Effector memory CD4-positive, alpha-beta T cell (primary cell): ENCODE measurements around the gene CLASP1.
"Not testable (repeated sequence)": the region's sequence is repeated elsewhere in the genome, so short reads cannot be mapped to it uniquely, and the experiment has no call there.

Experiments used
- DNase-seq, 3 donors: peaks; one replicate each; pipeline ENCODE4 v3.0.0-alpha.2; 2020
- H3K27ac ChIP-seq: 2 replicates; pipeline ENCODE4 v1.7.0; 2013; ENCODE audit warnings: mild to moderate bottlenecking, low read length, moderate library complexity; ENCODE audit not compliant: insufficient read depth, poor library complexity, severe bottlenecking
- H3K27me3 ChIP-seq: replicated peaks from 2 replicates; pipeline ENCODE4 v1.7.0; 2013; ENCODE audit warnings: mild to moderate bottlenecking, low read length; ENCODE audit not compliant: insufficient read depth, control insufficient read depth, poor library complexity, severe bottlenecking
- H3K36me3 ChIP-seq: 2 replicates; pipeline ENCODE4 v1.7.0; 2013; ENCODE audit warnings: mild to moderate bottlenecking, low read length, moderate library complexity; ENCODE audit not compliant: control insufficient read depth, insufficient read depth
- H3K4me1 ChIP-seq: 2 replicates; pipeline ENCODE4 v1.7.0; 2013; ENCODE audit warnings: low read length, mild to moderate bottlenecking; ENCODE audit not compliant: control insufficient read depth, insufficient read depth, poor library complexity, severe bottlenecking
- H3K4me3 ChIP-seq: 2 replicates; pipeline ENCODE4 v1.7.0; 2013; ENCODE audit warnings: low read length, low read depth, mild to moderate bottlenecking; ENCODE audit not compliant: insufficient read depth, poor library complexity, severe bottlenecking
- H3K9me3 ChIP-seq: 2 replicates; pipeline ENCODE4 v1.7.0; 2013; ENCODE audit warnings: mild to moderate bottlenecking, low read length, moderate library complexity; ENCODE audit not compliant: control insufficient read depth

Gene CLASP1

GRCh38 chr2:121374412-121375075, 274.7 kb downstream of the CLASP1 start:
- H3K27me3 ChIP-seq, H3K27ac ChIP-seq, H3K9me3 ChIP-seq, H3K4me1 ChIP-seq, DNase-seq, H3K4me3 ChIP-seq: not testable (repeated sequence)
- peaks cover 33% of the 10 kb centered on the region for H3K36me3 ChIP-seq

DNA sequence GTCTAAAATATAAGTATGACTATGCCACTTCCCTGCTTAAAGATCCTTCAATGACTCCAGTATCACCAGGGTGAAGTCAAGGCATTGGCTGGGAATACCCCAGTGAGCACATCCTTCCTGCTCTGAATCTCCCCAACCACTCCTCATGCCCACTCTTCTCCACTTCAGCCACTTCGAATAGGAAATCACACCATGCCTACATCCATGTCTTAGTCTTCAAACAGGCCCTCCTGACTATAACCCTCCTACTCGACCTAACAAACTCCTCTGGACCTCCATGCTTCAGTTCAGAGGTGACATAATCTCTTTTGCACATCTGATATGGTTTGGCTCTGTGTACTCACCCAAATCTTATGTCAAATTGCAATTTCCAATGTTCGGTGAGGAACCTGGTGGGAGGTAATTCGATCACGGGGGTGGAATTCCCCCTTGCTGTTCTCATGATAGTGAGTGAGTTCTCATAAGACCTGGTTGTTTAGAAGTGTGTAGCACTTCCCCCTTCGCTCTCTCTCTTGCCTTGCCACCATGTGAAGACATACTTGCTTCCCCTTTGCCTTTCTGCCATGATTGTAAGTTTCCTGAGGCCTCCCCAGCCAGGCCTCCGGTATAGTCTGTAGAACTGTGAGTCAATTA, 276.4 kb downstream of the CLASP1 start:
- H3K27ac ChIP-seq = no peak overlapping the region
- H3K4me3 ChIP-seq = no peak overlapping the region
- no peaks in the 10 kb centered on the region for H3K27me3 ChIP-seq
- H3K4me1 ChIP-seq = no peaks in the 10 kb centered on the region
- DNase-seq = no peak
- H3K36me3 ChIP-seq = peaks cover 26% of the 10 kb centered on the region
- H3K9me3 ChIP-seq = no peaks in the 10 kb centered on the region

DNA sequence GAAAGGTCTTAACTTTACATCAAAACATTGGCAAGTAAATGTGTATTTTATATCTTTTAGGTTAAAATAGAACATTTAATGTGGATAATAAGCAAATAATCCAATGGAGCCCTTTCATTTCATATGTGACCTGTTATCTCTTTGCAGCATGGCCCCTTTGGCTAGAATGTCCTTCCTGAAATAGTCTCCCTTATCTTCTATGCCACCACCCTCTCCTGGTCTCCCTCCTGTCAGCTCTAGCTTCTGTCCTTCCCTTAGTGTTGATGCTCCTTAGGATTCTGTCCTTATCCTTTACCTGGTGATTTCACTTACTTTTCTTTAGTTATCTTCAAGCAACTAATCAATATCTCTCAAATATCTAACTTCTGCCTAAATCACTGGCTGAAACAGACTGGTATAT, 277.2 kb downstream of the CLASP1 start:
- H3K4me1 ChIP-seq = no peaks in the 10 kb centered on the region
- no peaks in the 10 kb centered on the region for H3K9me3 ChIP-seq
- H3K27me3 ChIP-seq = no peaks in the 10 kb centered on the region
- H3K36me3 ChIP-seq = peaks cover 29% of the 10 kb centered on the region
- H3K4me3 ChIP-seq = no peak overlapping the region
- H3K27ac ChIP-seq = no peak overlapping the region
- no peak for DNase-seq

DNA sequence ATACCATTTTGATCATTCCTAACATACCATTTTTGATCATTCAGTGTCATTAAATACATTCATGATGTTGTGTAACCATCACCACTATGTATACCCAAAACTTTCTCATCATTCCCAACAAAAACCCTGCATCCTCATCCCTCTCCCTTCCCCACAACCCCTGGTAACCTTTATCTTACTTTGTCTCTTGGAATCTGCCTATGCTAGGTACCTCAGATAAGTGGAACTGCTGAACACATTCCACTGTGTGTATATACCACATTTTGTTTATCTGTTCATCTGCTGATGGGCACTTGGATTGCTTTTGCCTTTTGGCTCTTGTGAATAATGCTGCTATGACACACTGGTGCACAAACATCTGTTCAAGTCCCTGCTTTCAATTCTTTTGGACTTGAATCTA, 280.4 kb downstream of the CLASP1 start:
- Histone ChIP-seq H3K9me3 (no peaks in the 10 kb centered on the region), H3K4me1 (no peaks in the 10 kb centered on the region), H3K27ac (no peak overlapping the region), H3K36me3 (peaks cover 22% of the 10 kb centered on the region), H3K27me3 (no peaks in the 10 kb centered on the region), H3K4me3 (no peak overlapping the region)
- DNase-seq = no peak

- H3K27me3 ChIP-seq = no peaks in the 10 kb centered on the region
- H3K36me3 ChIP-seq = peaks cover 20% of the 10 kb centered on the region
- H3K27ac ChIP-seq = no peak overlapping the region
- no peak overlapping the region for H3K4me3 ChIP-seq
- DNase-seq = no peak
- H3K4me1 ChIP-seq = no peaks in the 10 kb centered on the region
- H3K9me3 ChIP-seq = no peaks in the 10 kb centered on the region
These were observed 281.1 kb downstream of the CLASP1 start for GRCh38 chr2:121368155-121368554.

DNA sequence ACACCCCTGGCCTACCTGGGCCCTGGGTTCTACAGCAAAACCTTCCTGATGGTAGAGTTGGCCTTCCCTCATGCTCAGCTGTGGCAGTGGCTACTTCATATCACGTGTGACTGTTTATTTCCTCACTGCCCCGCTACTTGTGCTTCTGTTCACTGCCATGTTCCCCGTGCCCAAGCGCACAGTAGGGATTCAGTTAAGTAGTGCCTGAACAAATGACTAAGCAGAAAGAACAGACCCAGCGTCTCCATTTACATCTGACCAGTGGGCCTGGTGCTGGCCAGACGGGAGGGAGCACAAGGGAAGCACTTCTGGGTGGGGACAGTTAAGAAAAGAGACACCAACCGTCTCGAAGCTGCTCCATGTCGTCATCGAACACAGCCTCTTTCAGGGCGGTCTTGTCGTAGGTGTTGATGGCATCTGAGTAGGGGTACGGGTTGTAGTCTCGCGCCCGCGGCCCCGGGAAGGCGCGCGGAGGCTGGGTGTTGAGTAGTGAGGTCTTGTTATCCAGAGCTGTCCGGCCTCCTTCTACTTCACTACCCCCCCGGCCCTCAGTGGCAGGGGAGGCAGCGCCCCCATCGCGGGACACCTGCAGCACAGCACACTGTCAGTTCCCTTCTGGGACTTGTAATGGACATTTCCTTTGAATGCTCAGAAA, 281.9 kb downstream of the CLASP1 start:
- Histone ChIP-seq H3K4me3 (no peak overlapping the region), H3K27ac (no peak overlapping the region), H3K4me1 (no peaks in the 10 kb centered on the region), H3K9me3 (no peaks in the 10 kb centered on the region), H3K27me3 (no peaks in the 10 kb centered on the region), H3K36me3 (peaks cover 28% of the 10 kb centered on the region)
- no peak for DNase-seq

DNA sequence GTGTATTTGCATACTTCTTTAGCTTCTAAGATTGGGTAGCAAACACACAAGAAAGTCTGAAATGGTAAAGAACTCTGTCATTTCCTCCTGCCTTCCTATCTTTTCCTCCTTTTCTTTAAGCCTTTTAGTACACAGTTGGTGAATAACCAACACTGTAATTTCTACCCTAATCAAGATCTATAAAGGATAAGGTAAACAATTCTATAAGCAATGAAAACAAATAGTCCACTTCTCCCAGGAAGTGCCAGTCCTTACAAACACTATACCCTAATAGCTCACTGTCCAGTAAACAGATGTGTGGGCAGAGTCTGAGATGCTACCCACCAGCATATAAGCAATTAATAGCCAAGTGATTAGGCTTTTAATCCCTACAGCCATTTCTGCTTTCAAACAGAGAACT, 283.2 kb downstream of the CLASP1 start:
- H3K27me3 ChIP-seq = no peaks in the 10 kb centered on the region
- no peak for DNase-seq
- H3K9me3 ChIP-seq = no peaks in the 10 kb centered on the region
- H3K36me3 ChIP-seq = peaks cover 39% of the 10 kb centered on the region
- no peak overlapping the region for H3K4me3 ChIP-seq
- H3K4me1 ChIP-seq = no peaks in the 10 kb centered on the region
- H3K27ac ChIP-seq = no peak overlapping the region

- Histone ChIP-seq H3K27ac (no peak overlapping the region), H3K27me3 (no peaks in the 10 kb centered on the region), H3K9me3 (no peaks in the 10 kb centered on the region), H3K4me1 (no peaks in the 10 kb centered on the region), H3K4me3 (no peak overlapping the region), H3K36me3 (peaks cover 48% of the 10 kb centered on the region)
- no peak for DNase-seq
These were observed 284.2 kb downstream of the CLASP1 start for GRCh38 chr2:121365061-121365460.

- Histone ChIP-seq H3K36me3 (peaks cover 57% of the 10 kb centered on the region), H3K4me1 (no peaks in the 10 kb centered on the region), H3K4me3 (no peak overlapping the region), H3K27me3 (no peaks in the 10 kb centered on the region), H3K27ac (no peak overlapping the region), H3K9me3 (no peaks in the 10 kb centered on the region)
- no peak for DNase-seq
These were observed 285.4 kb downstream of the CLASP1 start for GRCh38 chr2:121363632-121364420.

DNA sequence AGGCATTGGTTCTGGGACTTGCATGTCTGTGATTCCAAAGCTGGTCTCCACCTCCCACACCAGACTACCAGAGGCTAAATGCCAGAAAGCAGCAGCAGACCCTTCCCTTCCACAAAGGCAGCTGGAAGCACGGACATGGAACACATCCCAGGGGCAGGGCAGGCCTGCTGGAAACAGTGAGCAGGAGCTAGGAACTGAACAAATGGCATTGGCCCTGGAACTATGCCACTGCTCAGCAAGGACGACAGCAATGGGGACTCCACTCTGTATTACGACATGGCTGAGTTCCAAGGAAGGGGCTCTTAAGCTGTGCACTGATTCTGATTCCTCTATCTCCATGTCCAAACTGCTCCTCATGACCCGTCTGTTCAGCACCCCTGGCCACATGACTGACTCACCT, 286.5 kb downstream of the CLASP1 start:
- Histone ChIP-seq H3K4me3 (no peak overlapping the region), H3K36me3 (peaks cover 59% of the 10 kb centered on the region), H3K27me3 (no peaks in the 10 kb centered on the region), H3K27ac (no peak overlapping the region), H3K4me1 (no peaks in the 10 kb centered on the region), H3K9me3 (no peaks in the 10 kb centered on the region)
- no peak for DNase-seq
